HG03521 (cell line): ENCODE results near the gene CHPT1.
"Not testable (repeated sequence)": the region's sequence is repeated elsewhere in the genome, so short reads cannot be mapped to it uniquely, and the experiment has no call there.

Experiments used
- ATAC-seq: cut with Tn5 transposase; IDR thresholded peaks from one replicate; pipeline ENCODE4 v1.9.1; 2021; ENCODE audit warnings: mild to moderate bottlenecking, moderate library complexity; ENCODE audit not compliant: unreplicated experiment

Gene CHPT1

DNA sequence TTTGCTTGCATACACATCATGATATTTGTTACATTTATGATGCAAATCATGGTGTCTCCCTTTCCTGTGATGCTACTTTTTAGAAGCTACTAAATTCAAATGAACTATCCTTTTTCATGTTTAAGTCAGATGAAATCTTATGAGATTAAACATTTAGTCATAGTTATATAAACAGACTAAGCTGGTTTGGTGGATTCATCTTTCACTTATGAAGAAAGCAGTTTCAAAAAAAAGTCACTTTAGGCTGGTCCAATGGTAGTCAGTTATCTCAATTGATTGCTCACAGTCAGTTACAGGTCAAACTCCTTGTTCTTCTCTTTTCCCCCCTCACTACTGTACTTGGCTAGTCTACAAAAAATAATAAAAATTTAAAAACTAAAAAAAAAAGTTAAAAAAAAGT, 22.1 kb downstream of the CHPT1 start:
- no peak for ATAC-seq

DNA sequence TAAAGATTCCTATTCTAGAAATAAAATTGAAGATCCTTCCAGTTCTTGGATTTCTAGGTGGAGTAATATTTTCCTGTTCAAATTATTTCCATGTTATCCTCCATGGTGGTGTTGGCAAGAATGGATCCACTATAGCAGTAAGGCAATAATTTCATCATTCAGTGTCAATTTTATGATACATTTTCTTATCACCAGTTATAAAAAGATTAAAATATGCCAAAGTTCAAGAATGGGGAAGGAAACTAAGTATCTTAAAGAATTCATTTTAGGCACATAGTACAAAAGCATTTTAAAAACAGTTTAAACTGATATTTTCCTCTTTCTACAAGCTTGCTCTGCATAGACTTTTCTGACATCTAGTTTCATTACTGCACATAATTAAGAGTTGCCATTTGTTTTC, 22.7 kb downstream of the CHPT1 start:
- ATAC-seq, result no peak

DNA sequence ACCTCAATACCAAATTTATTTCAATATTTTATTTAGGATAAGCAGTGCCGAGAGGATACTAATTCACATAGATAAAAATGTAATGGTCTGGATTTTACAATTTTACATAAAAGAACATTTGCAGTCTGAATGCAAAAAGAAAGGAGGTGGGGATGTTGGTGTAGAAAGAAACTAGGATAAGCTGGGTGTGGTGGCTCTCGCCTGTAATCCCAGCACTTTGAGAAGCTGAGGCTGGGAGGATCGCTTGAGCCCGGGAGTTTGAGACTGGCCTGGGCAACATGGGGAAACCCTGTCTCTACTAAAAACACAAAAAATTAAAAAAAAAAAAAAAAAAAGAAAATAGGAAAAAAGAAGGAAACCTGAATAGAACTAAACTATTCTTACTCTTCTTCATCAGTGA, 25.0 kb downstream of the CHPT1 start:
- ATAC-seq, result no peak

DNA sequence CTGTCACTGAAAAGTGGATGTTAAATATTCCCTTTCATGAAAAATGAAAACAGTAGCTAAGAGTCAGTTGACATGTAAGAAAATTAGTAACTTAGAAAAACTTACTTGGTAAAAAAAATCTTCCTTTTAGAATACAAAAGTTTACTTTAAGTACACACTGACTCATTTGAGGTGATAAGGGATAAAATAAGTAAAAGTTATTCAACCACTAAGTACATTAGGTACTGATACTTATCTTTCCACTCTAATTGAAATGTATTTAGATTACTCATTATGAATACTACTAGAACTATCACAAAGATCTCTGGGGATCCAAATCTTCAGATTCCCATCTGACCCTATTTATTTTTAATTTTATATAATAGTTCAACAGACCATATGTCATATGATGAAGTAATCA, 29.7 kb downstream of the CHPT1 start:
- ATAC-seq, result no peak

DNA sequence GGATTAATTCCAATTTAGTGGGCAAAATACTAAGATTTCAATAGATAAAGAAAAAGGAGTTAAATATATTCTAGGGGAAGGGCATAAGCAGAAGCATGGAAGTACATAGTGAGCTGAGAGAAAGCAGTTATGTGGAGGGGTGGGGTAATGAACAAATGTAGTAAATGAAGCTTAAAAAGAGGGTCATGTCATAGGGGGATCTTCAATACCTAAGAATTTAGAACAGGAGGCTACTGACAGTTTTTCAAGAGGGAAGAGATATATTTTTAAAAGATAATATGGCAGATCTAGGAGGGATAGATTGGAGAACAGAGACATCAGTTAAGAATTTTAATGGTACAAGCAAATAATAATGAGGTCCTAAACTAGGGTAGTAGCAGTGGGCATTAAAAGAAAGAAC, 32.4 kb downstream of the CHPT1 start:
- ATAC-seq, result no peak

DNA sequence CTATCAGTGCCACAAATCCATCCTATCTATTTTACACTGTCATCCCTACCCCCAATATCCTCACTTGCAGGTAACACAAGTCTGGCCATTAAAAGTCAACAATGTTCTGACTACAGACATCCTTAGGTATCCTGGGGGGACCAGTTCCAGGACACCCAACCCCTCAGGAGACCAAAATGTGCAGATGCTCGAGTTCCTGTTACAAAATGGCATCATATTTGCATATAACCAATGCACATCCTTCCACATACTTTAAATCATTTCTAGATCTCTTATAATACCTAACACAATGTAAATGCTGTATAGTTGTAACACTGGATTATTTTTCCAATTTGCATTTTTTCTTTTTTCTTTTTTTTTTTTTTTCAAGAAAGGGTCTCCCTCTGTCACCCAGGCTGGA, 34.9 kb downstream of the CHPT1 start:
- no peak for ATAC-seq

DNA sequence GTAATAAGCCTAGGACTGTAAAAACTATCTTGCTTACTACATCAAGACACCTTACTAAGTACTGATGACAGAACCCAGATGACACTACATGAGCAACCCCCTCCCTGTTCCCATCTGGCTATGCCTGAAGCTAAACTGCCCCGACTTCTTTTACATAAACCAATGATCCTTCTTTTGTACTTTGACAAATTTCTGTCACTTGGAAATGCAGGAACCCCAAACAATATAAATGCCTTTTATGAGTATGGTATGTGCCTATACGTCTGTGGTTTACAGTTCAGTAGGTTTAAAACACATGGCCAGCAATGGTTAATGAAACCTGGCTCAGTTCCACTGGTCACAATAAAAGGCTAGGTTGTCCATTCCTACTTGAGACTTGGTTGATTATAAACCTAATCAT, 35.7 kb downstream of the CHPT1 start:
- ATAC-seq, result no peak

DNA sequence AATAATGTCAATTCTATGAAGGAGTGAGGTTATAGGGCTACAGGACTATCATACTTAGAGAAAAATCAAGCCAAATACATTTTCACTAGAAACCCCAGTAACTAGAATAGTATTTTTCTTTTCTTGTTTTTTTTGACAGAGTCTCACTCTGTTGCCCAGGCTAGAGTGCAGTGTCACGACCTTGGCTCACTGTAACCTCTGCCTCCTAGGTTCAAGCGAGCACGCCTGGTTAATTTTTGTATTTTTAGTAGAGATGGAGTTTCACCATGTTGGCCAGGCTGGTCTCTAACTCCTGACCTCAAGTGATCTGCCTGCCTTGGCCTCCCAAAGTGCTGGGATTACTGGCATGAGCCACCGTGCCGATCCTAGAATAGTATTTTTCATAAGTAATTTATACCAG, 37.0 kb downstream of the CHPT1 start:
- ATAC-seq, result not testable (repeated sequence)

DNA sequence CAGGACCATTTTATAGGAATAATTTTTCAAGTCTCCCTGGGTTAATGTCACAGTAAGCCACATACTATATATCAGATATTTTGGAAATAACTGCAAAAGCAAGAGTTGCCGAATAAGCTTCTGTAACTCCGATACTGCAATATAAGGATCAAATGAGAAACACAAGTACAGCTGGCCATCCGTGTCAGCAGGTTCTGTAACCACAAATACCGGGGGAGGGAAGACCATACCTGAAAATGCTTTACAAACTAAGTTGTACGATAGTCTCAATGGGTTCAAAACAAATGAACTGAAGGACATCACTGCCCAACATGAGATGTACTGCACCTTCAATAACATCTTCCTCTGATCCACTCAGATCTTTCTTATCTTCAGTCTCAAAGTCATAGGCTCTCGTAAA, 40.0 kb downstream of the CHPT1 start:
- ATAC-seq, result no peak

DNA sequence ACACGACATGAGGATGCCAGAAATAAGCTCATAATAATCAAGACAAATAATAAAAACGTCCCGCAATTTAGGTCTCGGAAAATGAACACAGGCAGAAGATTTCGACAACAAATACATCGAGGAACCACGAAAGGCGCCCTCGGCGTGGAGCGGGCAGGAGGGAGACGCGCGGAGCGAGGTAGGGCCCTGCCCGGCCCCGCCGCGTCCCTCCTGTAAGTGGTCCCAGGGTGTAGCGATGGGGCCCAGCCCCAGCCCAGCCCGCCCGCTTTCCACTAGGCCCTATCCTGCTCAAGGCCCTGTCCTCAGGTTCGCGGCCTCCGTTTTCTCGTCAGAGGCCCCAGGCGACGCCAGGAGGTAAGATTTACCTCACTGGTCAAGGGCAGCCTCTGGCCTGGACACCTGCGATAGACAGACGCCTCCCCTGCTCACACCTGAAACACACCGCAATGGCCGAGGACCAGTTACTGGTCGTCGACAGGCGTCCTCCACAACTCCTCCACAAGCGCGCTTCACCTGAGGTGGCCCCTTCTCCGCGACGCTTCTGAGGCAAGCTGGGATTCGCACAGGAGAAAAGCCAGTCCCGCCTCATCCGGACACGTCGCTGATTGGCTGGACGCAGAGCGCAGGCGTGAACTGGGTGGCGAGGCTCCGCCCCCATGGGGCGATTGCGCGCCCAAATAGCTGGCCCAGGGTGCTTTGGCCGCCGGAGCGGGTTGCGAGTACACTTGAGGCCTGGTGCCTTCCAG, 41.7 kb downstream of the CHPT1 start, which contains the start of gene SYCP3:
Gene SYCP3, minus strand, starts transcription at position 543 of the 746 bp plus-strand sequence. CDS start 1,527 bp downstream, outside the sequence.
- no peak for ATAC-seq

DNA sequence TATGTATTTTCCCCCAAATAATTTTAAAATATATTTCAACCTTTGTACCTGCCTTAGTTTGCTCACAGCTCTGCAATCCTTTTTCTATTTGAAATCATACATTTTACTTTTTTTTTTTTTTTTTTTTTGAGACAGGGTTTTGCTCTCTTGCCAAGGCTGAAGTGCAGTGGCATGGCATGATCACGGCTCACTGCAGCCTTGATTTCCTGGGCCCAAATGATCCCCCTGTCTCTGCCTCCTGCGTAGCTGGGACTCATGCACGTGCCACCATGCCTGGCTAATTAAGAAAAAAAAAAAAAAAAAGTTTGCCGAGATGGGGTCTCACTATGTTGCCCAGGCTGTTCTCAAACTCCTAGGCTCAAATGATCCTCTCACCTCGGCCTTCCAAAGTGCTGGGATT, 43.1 kb downstream of the CHPT1 start:
- no peak for ATAC-seq

DNA sequence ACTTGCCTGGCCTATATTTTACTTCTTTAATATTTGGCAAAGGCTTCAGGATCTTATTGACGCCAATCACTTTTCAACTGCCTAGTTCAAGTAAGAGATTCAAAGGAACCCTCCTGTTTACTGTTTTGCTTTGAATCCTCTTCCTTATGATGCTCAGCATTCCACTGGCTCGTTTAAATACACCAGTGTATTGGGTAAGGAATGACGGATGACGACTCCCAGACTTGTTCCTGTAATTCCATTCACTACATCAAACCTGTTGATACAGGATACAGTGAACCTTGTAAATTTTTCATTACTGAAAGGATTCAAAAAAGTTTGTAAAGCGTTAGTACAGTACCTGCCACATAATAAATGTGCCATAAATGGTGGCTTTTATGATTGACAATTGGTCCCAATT, 43.5 kb downstream of the CHPT1 start:
- ATAC-seq, result no peak

DNA sequence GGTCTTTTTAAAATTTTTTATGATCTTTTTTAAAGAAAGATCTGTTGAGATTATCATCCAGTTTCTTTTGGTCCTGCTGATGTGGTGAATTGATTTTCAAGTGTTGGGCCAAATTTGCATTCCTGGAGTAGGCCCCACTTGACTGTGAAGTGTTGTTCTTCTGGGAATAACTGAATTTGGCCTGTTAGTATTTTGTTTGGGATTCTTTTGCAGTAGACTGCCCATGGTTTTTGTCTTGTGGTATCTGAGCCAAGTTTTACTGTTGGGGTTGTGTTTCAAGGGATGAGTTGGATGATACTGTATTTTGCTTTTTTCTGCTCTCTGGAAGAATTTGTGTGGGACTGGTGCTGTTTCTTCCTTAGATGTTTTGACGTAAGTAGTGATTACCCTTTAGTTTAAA, 45.8 kb downstream of the CHPT1 start:
- ATAC-seq, result peak; percentile 6

DNA sequence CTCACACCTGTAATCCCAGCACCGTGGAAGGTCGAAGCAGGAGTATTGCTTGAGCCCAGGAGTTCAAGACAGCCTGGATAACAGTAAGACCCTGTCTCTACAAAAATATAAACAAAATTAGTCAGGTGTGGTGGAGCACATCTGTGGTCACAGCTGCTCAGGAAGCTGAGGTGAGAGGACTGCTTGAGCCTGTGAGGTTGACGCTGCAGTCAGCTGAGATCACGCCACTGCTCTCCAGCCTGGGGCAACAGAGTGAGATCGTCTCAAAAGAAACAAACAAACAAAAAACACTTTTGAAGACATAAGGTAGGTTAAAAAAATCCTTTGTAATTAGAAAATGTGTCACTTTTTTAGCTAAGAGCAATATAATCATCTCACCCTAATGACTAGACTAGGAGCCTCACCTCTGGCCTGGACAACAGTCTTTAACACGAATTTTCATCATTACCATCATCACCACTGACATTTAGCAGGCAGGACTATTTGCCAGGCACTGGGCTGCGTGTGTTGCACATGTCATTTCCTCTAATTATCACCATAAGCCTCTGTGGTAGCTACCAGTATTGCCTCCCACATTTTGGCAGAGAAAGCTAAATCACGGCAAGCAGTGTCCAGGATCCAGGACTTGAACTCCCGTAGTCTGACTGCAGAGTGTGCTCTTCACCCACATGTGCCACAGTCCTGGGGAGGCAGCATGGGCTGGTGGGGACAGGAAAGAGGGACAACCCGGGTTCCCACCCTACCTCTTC, 46.5 kb downstream of the CHPT1 start:
- ATAC-seq, result peak; percentile 93

DNA sequence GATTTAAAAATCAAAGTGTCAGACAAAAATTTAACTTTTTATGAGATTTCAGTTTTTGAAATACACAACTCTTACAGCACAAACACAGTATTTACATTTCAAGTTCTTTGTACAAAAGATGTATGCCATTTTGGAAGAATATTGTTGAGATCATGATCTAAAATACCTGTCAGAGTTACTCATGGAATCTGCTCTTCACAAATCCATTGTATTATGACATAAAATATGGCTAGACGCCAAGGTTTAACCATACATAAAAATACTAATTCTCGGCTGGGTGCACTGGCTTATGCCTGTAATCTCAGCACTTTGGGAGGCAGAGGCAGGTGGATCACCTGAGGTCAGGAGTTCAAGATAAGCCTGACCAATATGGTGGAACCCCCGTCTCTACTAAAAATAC, 48.0 kb downstream of the CHPT1 start:
- no peak for ATAC-seq

DNA sequence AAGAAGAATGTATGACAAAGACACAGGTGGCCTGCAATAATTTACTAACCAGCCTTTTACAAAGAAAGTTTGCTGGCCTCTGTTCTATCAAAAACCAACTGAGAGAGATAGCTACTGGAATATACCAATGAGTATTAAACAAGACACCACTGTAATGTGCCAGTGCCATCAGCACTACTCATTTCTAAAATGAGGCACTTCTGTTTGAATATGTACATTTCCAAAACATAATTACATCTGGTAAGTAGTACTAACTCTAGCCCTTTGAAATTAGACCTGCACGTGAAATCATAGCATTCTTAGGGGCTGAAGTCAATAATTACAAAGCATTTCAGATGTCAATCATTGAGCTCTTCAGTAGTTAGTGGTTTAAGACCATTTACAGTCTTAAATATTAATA, 48.8 kb downstream of the CHPT1 start:
- ATAC-seq, result no peak

DNA sequence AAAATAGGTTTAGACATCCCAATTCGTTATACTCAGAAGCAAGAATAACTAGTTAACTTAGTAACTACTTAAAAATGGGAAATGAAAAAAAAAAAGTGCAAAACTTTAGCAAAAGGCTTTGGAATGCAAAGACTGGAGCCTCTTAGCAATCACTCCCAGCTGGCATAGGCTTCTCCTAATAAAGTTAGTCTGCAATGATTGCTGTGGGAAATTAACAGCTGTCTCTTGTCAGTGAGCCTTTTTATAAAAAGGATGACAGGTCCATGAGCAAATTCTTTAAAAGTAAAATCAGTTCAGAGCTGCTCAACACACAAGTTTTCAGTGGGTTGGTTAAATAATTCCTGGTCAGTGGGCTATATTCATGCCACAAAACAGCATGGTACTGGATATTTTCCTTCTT, 49.2 kb downstream of the CHPT1 start:
- no peak for ATAC-seq

DNA sequence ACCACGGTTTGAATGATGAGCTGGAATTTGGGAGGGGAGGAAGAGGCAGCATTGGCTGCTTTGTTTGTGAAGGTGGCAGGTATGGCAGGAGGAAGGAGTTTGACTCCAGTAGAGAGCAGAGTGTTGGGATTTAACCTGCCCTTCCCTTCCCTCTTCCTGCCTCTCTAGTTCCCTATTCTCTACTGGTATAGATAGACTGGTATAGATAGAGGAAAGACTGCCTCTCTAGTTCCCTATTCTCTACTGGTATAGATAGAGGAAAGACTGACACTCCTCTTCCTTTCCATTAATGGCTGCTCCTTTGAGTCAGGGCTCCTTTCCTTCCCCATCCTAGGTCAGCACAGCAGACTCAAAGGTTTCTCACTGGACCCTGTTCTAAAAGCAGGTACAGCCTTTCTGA, 50.3 kb downstream of the CHPT1 start:
- ATAC-seq, result no peak

DNA sequence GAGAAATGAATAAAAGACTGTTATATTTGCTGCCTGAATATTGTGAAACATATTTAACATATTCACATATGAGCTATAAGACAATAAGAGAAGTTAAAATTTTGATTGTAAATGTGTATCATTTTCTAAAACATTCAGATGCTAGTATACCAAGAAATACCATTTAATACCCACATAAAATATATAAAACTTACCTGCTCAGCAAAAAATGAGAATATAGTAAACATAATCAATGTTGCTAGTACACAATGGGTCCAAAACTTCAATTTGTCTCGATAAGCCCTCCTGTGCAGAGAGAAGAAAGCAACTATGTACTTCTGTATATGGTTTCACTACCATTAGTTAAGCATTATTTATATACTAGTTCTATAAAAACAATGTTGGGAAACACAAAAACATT, 51.5 kb downstream of the CHPT1 start:
- ATAC-seq, result no peak

DNA sequence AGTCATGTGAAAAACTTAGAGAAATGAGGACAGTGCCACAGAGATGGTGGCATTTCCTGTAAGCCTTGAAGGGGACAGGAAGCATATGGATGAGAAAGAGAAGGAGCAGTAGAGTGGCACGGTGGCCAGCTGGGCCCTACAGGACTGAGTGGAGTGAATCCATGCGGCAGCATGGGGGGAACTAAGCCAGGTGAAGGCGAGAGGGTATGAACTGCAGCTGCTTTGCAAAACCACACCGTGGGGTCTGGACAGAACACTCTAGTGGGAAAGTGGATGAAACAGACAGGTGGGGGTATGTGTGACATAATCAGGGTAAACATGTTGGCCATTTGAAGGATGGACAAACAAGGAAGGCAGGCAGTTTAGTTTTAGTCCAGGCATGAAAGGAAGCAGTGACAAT, 52.2 kb downstream of the CHPT1 start:
- ATAC-seq, result no peak

DNA sequence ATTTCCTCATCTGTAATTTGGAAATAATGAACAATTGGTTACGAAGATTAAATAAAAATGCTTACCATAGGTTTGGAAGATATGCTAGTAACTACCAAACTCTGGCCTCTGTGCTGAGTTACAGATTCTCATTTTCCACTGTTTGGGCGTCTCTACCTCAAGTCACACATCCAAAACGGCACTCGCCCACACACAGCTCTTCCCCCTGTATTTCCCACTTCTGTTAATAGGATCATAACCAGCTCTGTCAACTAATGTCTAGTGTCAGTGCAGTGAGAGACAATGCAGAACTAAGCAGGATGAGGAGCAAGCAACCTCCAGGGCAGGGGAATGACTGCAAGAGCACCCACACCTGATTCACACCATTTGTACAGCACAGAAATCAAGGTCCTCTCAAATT, 52.7 kb downstream of the CHPT1 start:
- ATAC-seq, result no peak

DNA sequence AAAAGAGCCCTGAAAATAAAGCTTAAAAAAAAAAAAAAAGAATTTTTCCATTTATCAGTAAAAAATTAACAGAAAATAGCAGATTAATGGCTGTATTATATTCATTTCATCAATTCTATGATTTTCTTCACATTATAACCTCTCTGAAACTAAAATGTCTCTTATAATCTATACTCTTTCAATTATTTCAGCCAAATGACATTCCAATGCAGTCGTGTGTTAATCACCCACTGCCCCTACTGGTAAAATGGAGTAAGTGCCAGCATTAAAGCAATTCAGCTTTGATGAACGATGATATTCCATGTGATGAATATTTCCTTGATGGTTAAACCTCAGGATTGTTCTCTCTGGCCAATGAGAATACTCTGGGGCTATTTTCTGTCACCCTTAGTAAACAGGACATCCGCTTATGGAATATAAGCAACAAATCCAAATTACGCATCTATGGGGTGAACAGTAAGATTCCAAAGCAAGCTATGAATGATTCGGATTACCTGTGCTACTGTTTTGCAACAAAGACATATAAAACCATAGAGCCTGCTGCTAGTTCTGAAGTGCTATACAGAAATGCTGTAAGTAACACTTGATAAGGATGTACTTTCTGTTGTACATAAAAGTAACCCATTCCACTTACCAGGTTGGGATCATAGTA, 62.1 kb downstream of the CHPT1 start:
- no peak for ATAC-seq
